GM19351 (cell line): Measurements from ENCODE around the gene GREB1L.

Source experiments
- ATAC-seq: cut with Tn5 transposase; IDR thresholded peaks from one replicate; pipeline ENCODE4 v1.9.1; 2021; ENCODE audit warnings: mild to moderate bottlenecking, moderate library complexity; ENCODE audit not compliant: unreplicated experiment

GREB1L gene

DNA sequence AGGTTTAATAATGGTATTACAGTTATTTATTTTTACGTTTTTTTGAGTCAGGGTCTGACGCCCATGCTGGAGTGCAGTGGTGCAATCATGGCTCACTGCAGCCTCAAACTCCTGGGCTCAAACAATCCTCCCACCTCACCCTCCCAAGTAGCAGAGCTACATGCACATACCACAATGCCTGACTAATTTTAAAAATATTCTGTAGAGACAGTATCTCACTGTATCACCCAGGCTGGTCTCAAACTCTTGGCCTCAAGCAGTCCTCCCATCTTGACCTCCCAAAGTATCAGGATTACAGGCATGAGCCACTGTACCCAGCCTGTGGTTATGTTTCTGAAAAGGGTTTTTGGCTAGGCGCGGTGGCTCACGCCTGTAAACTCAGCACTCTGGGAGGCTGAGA, 237.7 kb downstream of the GREB1L start:
- no peak for ATAC-seq

DNA sequence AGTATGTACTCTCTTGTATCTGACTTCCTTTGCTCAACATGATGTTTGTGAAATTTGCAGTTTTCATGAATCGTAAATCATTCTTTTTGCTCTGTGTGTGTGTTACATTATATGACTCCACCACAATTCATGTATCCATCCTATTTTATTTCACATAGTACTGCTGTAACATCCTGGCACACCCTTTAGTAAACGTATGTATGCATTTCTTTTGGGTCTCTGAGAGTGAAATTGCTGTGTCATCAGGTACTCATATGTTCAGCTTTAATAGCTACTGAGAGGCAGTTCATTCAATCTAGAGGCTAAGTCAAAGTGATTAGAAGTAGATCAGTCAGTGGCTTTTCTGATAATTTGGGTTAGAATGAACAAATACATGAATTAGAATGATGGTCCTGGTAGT, 239.7 kb downstream of the GREB1L start:
- no peak for ATAC-seq

DNA sequence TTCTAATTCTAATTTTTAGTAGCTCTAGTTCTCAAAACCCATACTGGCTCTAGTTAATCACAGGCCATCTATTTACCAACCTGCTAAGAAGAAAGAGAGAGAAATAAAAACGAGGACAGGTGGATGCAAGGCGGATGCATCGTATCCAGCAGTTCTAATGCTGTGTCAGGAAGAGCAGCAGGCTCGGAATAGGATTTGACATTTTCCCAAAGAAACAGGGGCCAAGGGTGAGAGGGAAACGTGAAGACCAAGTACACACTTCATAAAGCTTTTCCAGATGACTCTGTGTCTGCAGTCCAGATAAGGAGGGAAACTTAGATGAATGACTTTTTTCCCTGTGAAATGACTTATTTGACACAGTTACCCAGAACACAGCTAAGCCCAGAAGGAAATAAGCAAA, 241.0 kb downstream of the GREB1L start:
- ATAC-seq, result no peak

DNA sequence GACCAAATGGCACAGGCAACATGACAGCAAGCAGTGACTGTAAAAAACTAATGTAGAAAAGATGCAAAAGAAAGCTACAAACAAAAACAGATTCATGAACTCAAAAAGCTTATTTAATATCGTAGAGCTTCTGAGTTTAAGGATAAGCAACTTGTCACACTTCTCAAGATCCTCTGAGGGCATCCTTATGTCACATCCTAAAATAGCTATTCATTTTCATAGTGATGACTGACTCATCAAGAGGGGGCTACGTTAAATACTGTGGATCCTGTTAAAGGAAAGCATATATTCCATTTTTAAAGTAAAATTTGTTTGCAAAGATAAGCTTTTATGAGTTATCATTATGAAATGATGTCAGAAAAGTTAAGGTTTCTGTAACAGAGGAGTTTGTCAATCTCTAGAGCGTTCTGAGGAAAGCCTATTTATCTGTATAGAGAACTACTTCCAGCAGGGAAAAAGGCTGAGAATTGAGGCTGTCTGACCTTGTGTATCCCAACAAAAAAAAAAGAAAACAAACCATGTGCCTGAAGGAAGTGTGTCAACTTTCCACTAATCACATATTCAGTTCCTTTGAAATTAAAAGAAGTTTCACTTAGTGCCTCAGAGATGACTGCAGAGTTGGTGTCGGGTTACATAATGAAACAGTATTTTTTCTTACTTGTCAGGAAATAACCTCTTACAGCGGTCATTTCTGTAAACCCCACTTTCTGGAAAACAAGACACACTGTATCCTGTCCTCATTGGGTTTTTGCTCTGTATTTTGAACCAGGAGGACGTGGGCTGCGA, 243.0 kb downstream of the GREB1L start:
- no peak for ATAC-seq

DNA sequence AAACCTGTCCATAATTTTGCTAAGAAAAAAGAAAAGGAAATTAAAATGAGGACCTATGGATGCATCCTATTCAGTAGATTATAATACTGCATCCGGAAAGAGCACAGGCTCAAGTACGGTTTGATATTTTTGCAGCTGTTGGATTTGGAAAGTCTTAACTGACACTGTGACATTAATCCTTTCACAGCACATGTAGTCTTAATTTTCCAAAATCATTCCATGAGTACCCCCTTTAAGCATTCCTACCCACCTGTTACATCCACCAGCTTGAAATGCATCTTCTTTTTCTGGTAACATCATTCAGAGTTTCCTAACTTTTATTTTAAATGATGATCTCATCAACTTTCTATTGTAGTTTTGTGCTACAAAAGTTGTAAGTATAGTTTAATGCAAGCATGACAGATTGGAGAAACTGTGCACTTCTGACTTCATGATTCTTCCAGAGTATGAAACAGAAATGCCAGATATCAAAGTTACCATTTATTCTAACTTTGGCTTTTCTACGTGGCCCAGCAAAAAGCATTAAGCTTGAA, 244.9 kb downstream of the GREB1L start:
- ATAC-seq, result no peak

DNA sequence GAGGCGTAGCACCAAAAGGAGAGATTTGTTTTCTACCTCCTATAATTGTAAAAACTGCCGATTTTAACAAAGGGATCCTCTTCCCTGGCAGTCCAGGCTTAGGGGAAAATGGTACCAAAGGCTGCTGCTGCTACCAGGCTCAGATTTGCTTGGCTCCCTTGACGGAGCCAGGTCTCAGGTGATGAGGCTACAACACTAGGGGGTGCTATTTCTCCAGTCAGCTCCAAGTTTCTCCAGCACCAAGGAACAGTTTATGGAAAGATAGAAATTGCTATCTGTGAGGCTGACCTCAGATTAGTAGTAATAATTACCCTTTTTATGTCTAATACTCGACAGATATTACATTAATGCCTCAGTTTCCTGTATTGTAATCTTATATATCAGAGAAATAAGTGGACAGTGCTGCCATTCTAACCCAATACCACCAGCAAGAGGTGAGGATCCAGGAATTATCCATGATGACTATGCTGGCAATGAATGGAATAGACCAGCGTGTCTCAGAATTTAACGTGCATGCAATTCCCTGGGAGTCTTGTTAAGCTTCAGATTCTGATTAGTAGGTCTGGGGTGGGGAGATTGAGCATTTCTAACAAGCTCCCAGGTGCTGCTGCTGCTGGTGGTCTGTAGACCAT, 247.2 kb downstream of the GREB1L start:
- peak; percentile 46 for ATAC-seq

DNA sequence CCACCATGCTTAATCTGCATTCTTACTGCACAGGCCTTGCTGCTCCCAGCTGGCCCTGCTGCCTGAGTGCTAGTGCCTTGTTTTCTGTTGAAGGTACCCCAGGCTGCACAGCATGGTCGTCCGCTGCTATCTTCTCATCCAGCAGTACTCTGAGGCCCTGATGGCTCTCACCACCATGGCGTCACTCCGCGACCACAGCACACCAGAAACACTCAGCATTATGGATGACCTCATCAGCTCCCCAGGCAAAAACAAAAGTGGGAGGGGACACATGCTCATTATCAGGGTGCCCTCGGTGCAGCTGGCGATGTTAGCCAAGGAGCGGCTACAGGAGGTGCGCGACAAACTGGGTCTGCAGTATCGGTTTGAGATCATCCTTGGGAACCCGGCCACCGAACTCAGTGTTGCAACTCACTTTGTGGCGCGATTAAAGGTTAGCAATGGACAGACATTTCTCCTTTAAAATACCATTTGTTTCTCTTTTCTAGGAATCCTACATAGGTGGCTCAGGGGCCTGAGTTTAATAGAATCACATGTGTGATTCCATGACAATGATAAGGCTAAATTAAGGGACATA, 248.0 kb downstream of the GREB1L start:
- ATAC-seq, result no peak

DNA sequence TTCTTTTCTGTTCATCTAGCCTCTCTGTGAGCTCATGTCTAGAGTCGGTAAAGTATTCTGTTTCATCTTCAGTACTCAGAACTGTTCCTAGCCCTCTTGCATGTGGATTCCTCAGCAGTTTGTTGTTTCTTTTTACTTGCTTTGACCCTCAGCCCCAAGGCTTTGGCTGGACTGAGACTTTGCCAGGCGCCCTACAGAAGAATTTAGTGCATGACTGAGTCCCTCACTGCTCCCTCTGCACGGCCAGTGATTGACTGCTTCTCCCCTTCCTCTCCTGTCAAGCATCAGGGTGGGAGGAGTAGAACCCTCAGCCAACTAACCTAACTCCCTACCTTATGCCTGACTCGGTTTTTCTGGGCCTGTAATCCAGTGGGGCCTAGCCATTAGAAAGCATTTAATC, 248.7 kb downstream of the GREB1L start:
- no peak for ATAC-seq

DNA sequence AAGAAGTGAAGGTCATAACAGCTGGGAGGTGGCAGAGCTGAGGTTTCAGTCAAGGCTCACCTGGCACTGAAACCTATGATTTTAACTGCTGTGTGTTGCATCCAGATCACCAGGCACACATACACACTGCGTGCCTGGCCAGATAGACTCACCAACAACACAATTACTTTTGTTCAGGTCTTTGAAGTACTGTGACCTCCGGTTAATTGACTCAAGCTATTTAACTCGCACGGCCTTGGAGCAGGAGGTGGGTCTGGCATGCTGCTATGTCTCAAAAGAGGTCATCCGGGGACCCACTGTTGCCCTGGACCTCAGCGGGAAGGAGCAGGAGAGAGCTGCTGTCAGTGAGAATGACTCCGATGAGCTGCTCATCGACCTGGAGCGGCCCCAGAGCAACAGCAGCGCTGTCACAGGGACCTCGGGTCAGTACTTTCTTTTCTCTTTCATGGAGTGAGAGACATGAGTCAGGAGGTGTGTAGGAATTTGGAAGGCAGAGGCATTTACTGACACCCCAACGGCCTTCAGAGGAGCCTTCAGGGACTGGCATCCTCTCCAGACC, 254.3 kb downstream of the GREB1L start:
- no peak for ATAC-seq

DNA sequence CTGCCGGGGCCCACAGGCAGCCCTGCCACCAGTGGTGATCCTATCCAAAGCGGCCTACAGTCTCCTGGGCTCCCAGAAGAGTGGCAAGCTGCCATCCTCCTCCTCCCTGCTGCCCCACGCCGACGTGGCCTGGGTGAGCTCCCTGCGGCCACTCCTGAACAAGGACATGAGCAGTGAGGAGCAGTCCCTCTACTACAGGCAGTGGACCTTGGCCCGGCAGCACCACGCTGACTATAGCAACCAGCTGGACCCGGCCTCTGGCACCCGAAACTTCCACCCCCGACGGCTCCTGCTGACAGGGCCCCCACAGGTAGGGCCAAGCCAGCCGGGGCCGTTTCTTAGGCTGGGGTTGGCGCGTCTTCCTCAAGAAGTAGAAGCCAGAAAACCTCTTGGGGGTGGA, 258.0 kb downstream of the GREB1L start:
- ATAC-seq, result no peak

DNA sequence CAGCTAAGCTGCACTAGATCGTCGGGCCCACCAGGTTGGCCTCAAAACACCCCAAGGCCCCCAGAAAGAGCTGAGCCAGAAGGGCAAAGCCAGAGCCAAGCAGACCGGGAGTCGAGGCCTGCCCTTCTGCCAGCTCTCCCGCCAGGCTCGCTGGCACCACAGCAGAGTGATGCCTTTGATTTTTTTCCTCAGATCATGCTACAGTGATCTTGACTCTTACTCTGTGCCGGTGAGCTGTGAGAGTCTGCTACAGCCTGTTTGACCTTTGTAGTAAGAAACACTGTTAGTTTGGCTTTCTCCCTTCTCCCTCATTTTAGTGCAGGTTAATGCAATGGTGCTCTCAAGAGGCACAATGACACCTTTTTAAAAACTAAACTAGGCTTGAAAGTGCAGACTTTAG, 260.6 kb downstream of the GREB1L start:
- no peak for ATAC-seq

DNA sequence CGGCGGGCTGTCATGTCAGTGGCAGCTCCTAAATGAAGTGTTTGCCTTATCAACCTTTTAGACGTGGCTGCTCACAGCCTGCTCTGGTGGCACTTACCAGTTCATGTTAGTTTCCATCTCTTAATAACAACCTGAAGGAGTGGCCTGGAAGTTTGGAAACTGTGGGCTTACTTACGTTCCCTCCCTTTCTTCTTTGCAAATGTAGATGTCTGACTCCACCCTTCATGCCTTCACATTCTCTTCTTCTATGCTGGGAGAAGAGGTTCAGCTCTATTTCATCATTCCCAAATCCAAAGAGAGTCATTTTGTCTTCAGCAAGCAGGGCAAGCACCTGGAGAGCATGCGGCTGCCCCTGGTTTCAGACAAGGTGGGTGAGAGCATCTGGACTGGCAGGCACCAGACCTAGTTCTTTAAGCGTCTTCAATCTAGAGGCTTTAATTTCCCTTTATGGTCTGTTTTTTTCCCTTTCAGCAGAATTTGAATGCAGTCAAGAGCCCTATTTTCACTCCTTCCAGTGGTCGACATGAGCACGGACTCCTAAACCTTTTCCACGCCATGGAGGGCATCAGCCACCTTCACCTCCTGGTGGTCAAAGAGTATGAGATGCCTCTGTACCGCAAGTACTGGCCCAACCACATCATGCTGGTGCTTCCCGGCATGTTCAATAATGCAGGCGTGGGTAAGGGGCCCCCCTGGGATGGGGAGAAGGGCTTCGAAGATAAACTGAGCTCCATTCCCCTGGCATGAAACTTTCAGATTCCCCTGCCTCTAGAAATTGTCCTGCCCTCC, 266.1 kb downstream of the GREB1L start:
- ATAC-seq, result no peak

DNA sequence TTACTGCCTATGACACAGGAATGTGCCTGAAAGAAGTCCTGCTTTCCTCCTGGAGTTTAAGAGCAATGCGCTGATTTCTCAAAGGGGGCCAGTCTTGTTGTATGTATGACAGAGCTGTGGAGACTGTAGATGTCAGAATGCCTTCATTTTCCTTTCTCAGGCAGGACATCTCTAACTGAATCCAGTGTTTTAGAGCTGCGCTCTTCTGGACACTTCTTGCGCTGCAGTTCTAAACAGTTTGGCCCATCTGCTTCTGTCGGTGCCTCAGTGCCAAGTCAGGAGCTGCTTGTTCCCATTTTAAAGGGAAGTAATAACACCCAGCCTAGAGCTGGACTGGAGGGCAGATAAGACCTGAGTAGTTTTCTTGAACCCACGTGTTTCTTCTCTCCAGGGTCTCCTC, 267.0 kb downstream of the GREB1L start:
- no peak for ATAC-seq

DNA sequence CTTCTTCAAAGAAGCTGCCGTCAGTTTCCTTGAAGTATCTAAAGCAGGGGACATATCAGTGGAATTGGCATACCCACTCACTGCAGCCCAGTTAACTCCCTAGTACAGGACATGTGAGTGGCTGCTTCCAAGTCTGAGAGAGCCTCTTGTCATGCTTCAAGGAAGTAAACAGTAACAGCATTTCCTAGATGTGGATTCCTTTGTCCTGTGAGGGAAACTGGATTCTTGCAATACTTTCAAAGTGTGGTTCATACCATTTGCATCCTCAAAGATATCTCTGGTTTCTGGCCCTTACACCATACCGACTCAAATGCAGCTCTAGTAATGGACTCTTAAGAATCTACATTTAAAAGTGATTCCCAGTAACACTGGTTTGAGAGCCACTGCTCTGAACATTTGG, 271.3 kb downstream of the GREB1L start:
- no peak for ATAC-seq

DNA sequence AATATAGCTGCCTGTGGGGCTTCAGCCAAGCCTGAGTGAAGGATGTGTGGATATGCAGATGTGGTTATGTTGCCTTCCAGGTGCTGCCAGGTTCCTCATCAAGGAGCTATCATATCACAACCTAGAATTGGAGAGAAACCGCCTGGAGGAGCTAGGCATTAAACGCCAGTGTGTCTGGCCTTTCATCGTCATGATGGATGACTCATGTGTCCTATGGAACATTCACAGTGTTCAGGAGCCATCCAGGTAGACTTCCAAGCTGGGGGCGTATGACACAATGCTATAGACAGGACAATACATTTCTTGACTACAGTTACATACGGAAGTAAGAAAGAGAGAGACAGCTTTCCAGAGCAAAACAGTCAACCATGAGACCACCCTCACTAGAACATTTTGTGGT, 271.7 kb downstream of the GREB1L start:
- no peak for ATAC-seq

DNA sequence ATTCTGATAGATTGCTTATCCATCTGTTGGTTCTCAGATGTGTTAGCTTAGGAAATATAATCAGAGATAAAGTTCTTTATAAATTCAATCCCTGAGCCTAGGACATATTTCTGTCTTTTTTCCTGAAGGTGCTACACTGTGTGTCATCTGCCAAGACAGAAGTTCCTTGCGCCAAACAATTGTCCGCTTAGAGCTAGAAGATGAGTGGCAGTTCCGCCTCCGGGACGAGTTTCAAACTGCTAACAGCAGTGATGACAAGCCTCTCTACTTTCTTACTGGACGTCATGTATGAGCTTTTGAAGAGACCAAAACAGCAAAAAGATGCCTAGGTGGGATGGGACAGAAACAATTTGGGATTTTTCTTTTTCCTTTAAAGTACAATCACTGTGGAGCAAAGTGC, 280.5 kb downstream of the GREB1L start:
- ATAC-seq, result no peak

DNA sequence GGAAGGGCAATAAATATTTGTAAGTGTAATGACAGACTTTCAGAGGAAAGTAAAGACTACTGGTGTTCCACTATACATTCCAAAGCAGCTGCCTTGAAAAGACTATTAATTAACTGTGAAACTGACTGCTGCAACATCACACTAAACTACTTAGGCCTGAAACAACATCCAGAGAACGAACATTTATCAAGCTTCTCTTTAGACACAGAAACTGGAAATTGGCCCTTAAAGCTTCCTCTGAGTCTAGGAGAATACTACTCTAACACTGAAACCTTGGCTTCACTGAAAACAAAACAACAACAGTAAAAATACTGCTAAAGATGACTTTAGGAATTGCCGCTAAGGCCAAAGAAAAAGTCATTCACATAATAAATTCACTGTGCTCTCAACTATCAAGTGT, 283.9 kb downstream of the GREB1L start:
- ATAC-seq, result no peak

DNA sequence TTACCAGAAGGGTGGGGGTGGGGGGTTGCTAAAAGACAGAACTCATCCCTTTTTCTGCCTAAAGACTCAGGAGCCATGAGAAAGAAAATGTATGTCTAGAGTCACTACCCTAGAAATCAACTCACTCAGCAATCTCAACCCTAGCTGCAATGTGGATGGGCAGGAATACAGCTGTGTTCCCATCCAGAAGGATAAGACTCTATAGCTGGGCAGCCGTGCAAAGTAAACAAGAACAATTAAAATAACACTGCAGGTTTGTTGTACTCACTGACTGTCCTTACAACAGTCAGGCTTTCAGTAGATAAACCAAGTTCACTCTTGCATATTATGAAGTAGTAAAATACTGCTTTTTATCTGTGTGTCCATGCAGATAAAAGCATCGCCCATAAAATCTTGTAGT, 284.4 kb downstream of the GREB1L start:
- no peak for ATAC-seq

DNA sequence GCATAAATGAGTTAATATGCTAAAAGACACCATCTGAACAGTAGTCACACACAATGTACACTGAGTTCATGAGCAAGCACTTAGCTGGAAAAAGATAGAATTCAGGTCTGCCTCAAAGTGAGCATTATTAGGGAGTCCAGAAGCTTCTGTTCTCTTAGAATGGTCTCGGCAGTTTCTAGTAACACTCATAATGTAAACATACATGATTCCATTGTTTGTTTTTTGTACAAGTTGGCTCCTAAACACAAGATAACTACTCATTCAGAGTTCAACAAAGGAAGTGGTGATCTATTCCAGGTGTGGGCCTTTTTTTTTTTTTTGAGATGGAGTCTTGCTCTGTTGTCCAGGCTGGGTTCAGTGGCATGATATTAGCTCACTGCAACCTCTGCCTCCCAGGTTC, 292.3 kb downstream of the GREB1L start:
- no peak for ATAC-seq

DNA sequence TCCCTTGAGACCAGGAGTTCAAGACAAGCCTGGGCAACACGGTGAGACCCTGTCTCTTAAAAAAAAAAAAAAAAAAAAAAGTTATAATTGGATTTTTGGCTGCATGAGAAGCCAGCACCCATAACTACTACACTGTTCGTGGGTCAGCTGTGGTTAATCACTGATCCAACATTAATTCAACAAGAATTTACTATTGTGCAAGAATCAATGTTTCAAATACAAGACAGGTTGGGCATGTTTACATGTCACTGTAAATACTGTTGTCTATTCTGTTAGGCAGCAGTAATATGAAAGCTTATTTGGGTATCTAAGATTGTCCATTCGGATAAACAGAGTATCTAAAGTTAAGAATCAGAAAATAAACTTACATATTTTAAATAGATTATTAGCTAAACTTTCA, 296.2 kb downstream of the GREB1L start:
- ATAC-seq, result no peak

DNA sequence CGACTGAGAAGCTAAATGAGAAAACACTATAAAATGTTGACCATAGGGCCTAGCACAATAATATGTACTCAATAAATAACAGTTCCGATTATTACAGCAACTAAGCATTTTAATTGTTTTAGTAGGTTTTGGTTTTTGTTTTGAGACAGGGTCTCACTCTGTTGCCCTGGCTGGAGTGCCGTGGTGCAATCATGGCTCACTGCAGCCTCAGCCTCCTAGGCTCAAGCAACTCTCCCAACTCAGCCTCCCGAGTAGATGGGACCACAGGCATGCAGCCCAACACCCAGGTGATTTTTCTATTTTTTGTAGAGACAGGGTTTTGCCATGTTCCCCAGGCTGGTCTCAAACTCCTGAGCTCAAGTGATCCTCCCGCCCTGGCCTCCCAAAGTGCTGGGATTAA, 304.4 kb downstream of the GREB1L start:
- ATAC-seq, result no peak
